Measurements from ENCODE around the gene PRSS3.
"Not testable (repeated sequence)": the region's sequence is repeated elsewhere in the genome, so short reads cannot be mapped to it uniquely, and the experiment has no call there.

- TF ChIP-seq CTCF (IDR thresholded peaks at IDR 0.05); ERG (CRISPR knock-in tag; IDR thresholded peaks at IDR 0.05); MAX (CRISPR knock-in tag; IDR thresholded peaks at IDR 0.05); USF2 (CRISPR knock-in tag; IDR thresholded peaks at IDR 0.05); CREM (CRISPR knock-in tag; IDR thresholded peaks at IDR 0.05); NFATC4 (CRISPR knock-in tag; IDR thresholded peaks at IDR 0.05): not testable (repeated sequence)
These were observed 22.2 kb upstream of the PRSS3 start for GRCh38 chr9:33773135-33773534.

Measured in WTC11 (cell line).